ENCODE results near the gene SPSB3. TPM values are rescaled to one million over a fixed set of nuclear protein-coding genes. Genes with fewer than 3 reads are reported as not detected.

SPSB3 gene
- total RNA-seq, result 27.7 TPM

- Histone ChIP-seq H3K9ac (ENCODE audit: low read depth in 1 of 3, low read length in 3 of 3) (peak within 1 kb of the TSS; percentile 82 to 92 (median 90)), H3K27ac (ENCODE audit: low read depth, low read length) (peak within 1 kb of the TSS; percentile 80), H3K36me3 (ENCODE audit: control insufficient read depth in 3 of 3, insufficient read depth in 3 of 3, low read length in 3 of 3) (peaks cover 23 to 42% (median 41%) of the 10 kb centered on the region in 3 donors), H3K4me1 (ENCODE audit: control insufficient read depth in 3 of 3, insufficient read depth in 3 of 3, low read length in 3 of 3) (peaks cover 32 to 58% (median 42%) of the 10 kb centered on the region in 3 donors), H3K9me3 (ENCODE audit: control insufficient read depth in 3 of 3, low read length in 3 of 3) (no peaks in the 10 kb centered on the region), H3K27me3 (ENCODE audit: control insufficient read depth in 3 of 3, insufficient read depth in 3 of 3, low read length in 3 of 3) (no peaks in the 10 kb centered on the region), H3K4me3 (ENCODE audit: low read length in 3 of 3) (peak within 1 kb of the TSS; percentile 88 to 89 (median 88))
These were observed at the start of gene SPSB3, which contains the start of gene NUBP2 for GRCh38 chr16:1782408-1783264. TSS of gene SPSB3 (minus strand) at chr16:1782571. CDS start at chr16:1781483, 1,088 bp downstream. TSS of gene NUBP2 (plus strand) at chr16:1782960. CDS start at chr16:1783021, 61 bp downstream.

GRCh38 chr16:1831186-1832075 lies 49.1 kb upstream of the SPSB3 start:
- Histone ChIP-seq H3K36me3 (ENCODE audit: control insufficient read depth in 3 of 3, insufficient read depth in 3 of 3, low read length in 3 of 3) (peaks cover 6 to 13% (median 11%) of the 10 kb centered on the region in 3 donors), H3K9me3 (ENCODE audit: control insufficient read depth in 3 of 3, low read length in 3 of 3) (no peaks in the 10 kb centered on the region), H3K4me3 (ENCODE audit: low read length in 3 of 3) (no peak overlapping the region), H3K27ac (ENCODE audit: low read depth, low read length) (no peak overlapping the region), H3K27me3 (ENCODE audit: control insufficient read depth in 3 of 3, insufficient read depth in 3 of 3, low read length in 3 of 3) (no peaks in the 10 kb centered on the region), H3K9ac (ENCODE audit: low read depth in 1 of 3, low read length in 3 of 3) (no peak overlapping the region), H3K4me1 (ENCODE audit: control insufficient read depth in 3 of 3, insufficient read depth in 3 of 3, low read length in 3 of 3) (peaks cover 24 to 32% (median 29%) of the 10 kb centered on the region in 3 donors)

- Histone ChIP-seq H3K27ac (ENCODE audit: low read depth, low read length) (no peak overlapping the region), H3K4me3 (ENCODE audit: low read length in 3 of 3) (no peak overlapping the region)
These were observed 47.8 kb upstream of the SPSB3 start for GRCh38 chr16:1830213-1830612.

GRCh38 chr16:1828645-1829410 lies 46.5 kb upstream of the SPSB3 start:
- Histone ChIP-seq H3K36me3 (ENCODE audit: control insufficient read depth in 3 of 3, insufficient read depth in 3 of 3, low read length in 3 of 3) (peaks cover 6 to 13% (median 11%) of the 10 kb centered on the region in 3 donors), H3K27ac (ENCODE audit: low read depth, low read length) (no peak overlapping the region), H3K9me3 (ENCODE audit: control insufficient read depth in 3 of 3, low read length in 3 of 3) (no peaks in the 10 kb centered on the region), H3K4me3 (ENCODE audit: low read length in 3 of 3) (peak overlapping the region; percentile 12 to 100 (median 94)), H3K9ac (ENCODE audit: low read depth in 1 of 3, low read length in 3 of 3) (peak overlapping the region in 1 of 3 donors; percentile 43), H3K4me1 (ENCODE audit: control insufficient read depth in 3 of 3, insufficient read depth in 3 of 3, low read length in 3 of 3) (peaks cover 43 to 53% (median 44%) of the 10 kb centered on the region in 3 donors), H3K27me3 (ENCODE audit: control insufficient read depth in 3 of 3, insufficient read depth in 3 of 3, low read length in 3 of 3) (no peaks in the 10 kb centered on the region)

More at GRCh38 chr16:1830213-1830612, 47.8 kb upstream of the SPSB3 start:
- Histone ChIP-seq H3K36me3 (ENCODE audit: control insufficient read depth in 3 of 3, insufficient read depth in 3 of 3, low read length in 3 of 3) (peaks cover 6 to 13% (median 11%) of the 10 kb centered on the region in 3 donors), H3K9me3 (ENCODE audit: control insufficient read depth in 3 of 3, low read length in 3 of 3) (no peaks in the 10 kb centered on the region), H3K9ac (ENCODE audit: low read depth in 1 of 3, low read length in 3 of 3) (no peak overlapping the region), H3K27me3 (ENCODE audit: control insufficient read depth in 3 of 3, insufficient read depth in 3 of 3, low read length in 3 of 3) (no peaks in the 10 kb centered on the region), H3K4me1 (ENCODE audit: control insufficient read depth in 3 of 3, insufficient read depth in 3 of 3, low read length in 3 of 3) (peaks cover 31 to 39% (median 36%) of the 10 kb centered on the region in 3 donors)

- H3K36me3 ChIP-seq (ENCODE audit: control insufficient read depth in 3 of 3, insufficient read depth in 3 of 3, low read length in 3 of 3), result peaks cover 16 to 23% (median 21%) of the 10 kb centered on the region in 3 donors
- peak within 1 kb of the TSS; percentile 76 to 93 (median 90) for H3K9ac ChIP-seq (ENCODE audit: low read depth in 1 of 3, low read length in 3 of 3)
- peaks cover 44 to 57% (median 47%) of the 10 kb centered on the region in 3 donors for H3K4me1 ChIP-seq (ENCODE audit: control insufficient read depth in 3 of 3, insufficient read depth in 3 of 3, low read length in 3 of 3)
These were observed 44.6 kb upstream of the SPSB3 start, which contains the start of the genes FAHD1 and HAGH for GRCh38 chr16:1826691-1827573. TSS of gene FAHD1 (plus strand) at chr16:1827206. CDS start at chr16:1827239, 33 bp downstream. TSS of gene HAGH (minus strand) at chr16:1826825. CDS start at chr16:1826787, 38 bp downstream.

GRCh38 chr16:1825864-1826690 lies 43.7 kb upstream of the SPSB3 start:
- H3K27me3 ChIP-seq (ENCODE audit: control insufficient read depth in 3 of 3, insufficient read depth in 3 of 3, low read length in 3 of 3), result no peaks in the 10 kb centered on the region
- peaks cover 44 to 57% (median 47%) of the 10 kb centered on the region in 3 donors for H3K4me1 ChIP-seq (ENCODE audit: control insufficient read depth in 3 of 3, insufficient read depth in 3 of 3, low read length in 3 of 3)
- no peaks in the 10 kb centered on the region for H3K9me3 ChIP-seq (ENCODE audit: control insufficient read depth in 3 of 3, low read length in 3 of 3)
- H3K9ac ChIP-seq (ENCODE audit: low read depth in 1 of 3, low read length in 3 of 3), result peak overlapping the region; percentile 76 to 93 (median 84)
- H3K36me3 ChIP-seq (ENCODE audit: control insufficient read depth in 3 of 3, insufficient read depth in 3 of 3, low read length in 3 of 3), result peaks cover 20 to 26% (median 24%) of the 10 kb centered on the region in 3 donors
- peak overlapping the region; percentile 80 to 100 (median 95) for H3K4me3 ChIP-seq (ENCODE audit: low read length in 3 of 3)
- peak overlapping the region; percentile 45 for H3K27ac ChIP-seq (ENCODE audit: low read depth, low read length)

More at GRCh38 chr16:1826691-1827573, 44.6 kb upstream of the SPSB3 start, which contains the start of the genes FAHD1 and HAGH:
- Histone ChIP-seq H3K27me3 (ENCODE audit: control insufficient read depth in 3 of 3, insufficient read depth in 3 of 3, low read length in 3 of 3) (no peaks in the 10 kb centered on the region), H3K9me3 (ENCODE audit: control insufficient read depth in 3 of 3, low read length in 3 of 3) (no peaks in the 10 kb centered on the region), H3K27ac (ENCODE audit: low read depth, low read length) (peak within 1 kb of the TSS; percentile 60), H3K4me3 (ENCODE audit: low read length in 3 of 3) (peak within 1 kb of the TSS; percentile 94 to 100 (median 95))

- Histone ChIP-seq H3K4me3 (ENCODE audit: low read length in 3 of 3) (peak overlapping the region; percentile 80 to 100 (median 95)), H3K9ac (ENCODE audit: low read depth in 1 of 3, low read length in 3 of 3) (peak overlapping the region; percentile 76 to 93 (median 84)), H3K4me1 (ENCODE audit: control insufficient read depth in 3 of 3, insufficient read depth in 3 of 3, low read length in 3 of 3) (peaks cover 44 to 56% (median 46%) of the 10 kb centered on the region in 3 donors)
These were observed 43.1 kb upstream of the SPSB3 start for GRCh38 chr16:1825381-1825863.

GRCh38 chr16:1823821-1824220 lies 41.5 kb upstream of the SPSB3 start:
- Histone ChIP-seq H3K9ac (ENCODE audit: low read depth in 1 of 3, low read length in 3 of 3) (peak overlapping the region; percentile 53 to 68 (median 57)), H3K27ac (ENCODE audit: low read depth, low read length) (no peak overlapping the region), H3K4me3 (ENCODE audit: low read length in 3 of 3) (no peak overlapping the region), H3K36me3 (ENCODE audit: control insufficient read depth in 3 of 3, insufficient read depth in 3 of 3, low read length in 3 of 3) (peaks cover 27 to 35% (median 29%) of the 10 kb centered on the region in 3 donors), H3K27me3 (ENCODE audit: control insufficient read depth in 3 of 3, insufficient read depth in 3 of 3, low read length in 3 of 3) (no peaks in the 10 kb centered on the region), H3K9me3 (ENCODE audit: control insufficient read depth in 3 of 3, low read length in 3 of 3) (no peaks in the 10 kb centered on the region), H3K4me1 (ENCODE audit: control insufficient read depth in 3 of 3, insufficient read depth in 3 of 3, low read length in 3 of 3) (peaks cover 32 to 42% (median 34%) of the 10 kb centered on the region in 3 donors)

More at GRCh38 chr16:1825381-1825863, 43.1 kb upstream of the SPSB3 start:
- Histone ChIP-seq H3K27me3 (ENCODE audit: control insufficient read depth in 3 of 3, insufficient read depth in 3 of 3, low read length in 3 of 3) (no peaks in the 10 kb centered on the region), H3K27ac (ENCODE audit: low read depth, low read length) (peak overlapping the region; percentile 45), H3K9me3 (ENCODE audit: control insufficient read depth in 3 of 3, low read length in 3 of 3) (no peaks in the 10 kb centered on the region), H3K36me3 (ENCODE audit: control insufficient read depth in 3 of 3, insufficient read depth in 3 of 3, low read length in 3 of 3) (peaks cover 26 to 32% (median 26%) of the 10 kb centered on the region in 3 donors)
